ENCODE measurements around the gene ZNF45. TPM values are rescaled to one million over a fixed set of nuclear protein-coding genes. Genes with fewer than 3 reads are reported as not detected.

ZNF45 gene
- total and polyA plus RNA-seq, 2 donors (not counting 3 experiments of a cell fraction or from before 2014, with no cell fraction given): 6.1 to 10.8 TPM

DNA sequence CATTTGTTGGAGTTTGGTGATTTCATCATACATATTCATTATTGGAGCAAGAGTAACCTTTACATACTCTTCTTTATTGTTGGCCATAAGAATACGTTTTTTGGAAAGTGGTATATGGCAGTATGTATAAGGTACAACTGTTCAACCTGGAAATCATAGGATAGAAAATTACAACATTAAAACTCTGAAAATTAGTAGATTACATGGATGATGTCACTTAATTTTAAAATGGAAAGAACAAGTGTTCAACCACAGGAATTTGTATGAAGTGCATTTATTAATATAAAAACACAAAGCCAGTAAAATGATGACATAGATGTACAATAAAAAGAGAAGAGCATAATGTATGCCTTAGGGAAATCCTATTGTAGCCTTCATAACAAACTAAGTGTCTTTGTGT, 41.6 kb upstream of the ZNF45 start:
- no peak overlapping the region for H3K4me3 ChIP-seq (replicated peaks in 1 of 3; ENCODE audit: insufficient read depth in 1 of 3, low read depth in 1 of 3, low read length in 3 of 3)
- H3K27me3 ChIP-seq (ENCODE audit: control insufficient read depth in 2 of 2, insufficient read depth in 2 of 2, low read length in 2 of 2): no peaks in the 10 kb centered on the region
- H3K9me1 ChIP-seq (replicated peaks; ENCODE audit: control insufficient read depth, extremely low read depth, insufficient read depth, low read length): no peaks in the 10 kb centered on the region
- ChIA-PET POLR2A (no interaction called here), CTCF (no interaction called here)
- intact Hi-C loops (cut with micrococcal nuclease): no loop called here
- no peak overlapping the region for H3K4me2 ChIP-seq (ENCODE audit: insufficient read depth, low read length)
- no peaks in the 10 kb centered on the region for H3K9me3 ChIP-seq (replicated peaks; ENCODE audit: control insufficient read depth, insufficient read depth, low read length)
- H3K27ac ChIP-seq (ENCODE audit: insufficient read depth, low read depth, low read length): no peak overlapping the region
- dilution Hi-C loops (cut with MboI; ENCODE audit: extremely low pct_ligation_motif_present, low sequenced_read_pairs): no loop called here
- H2AFZ ChIP-seq (ENCODE audit: low read depth, low read length): no peak overlapping the region
- no peaks in the 10 kb centered on the region for H3K4me1 ChIP-seq (ENCODE audit: control insufficient read depth, extremely low read depth, insufficient read depth, low read length)
- no peaks in the 10 kb centered on the region for H4K20me1 ChIP-seq (replicated peaks; ENCODE audit: control insufficient read depth, extremely low read depth, insufficient read depth, low read length)
- BruUV-seq (replicated peaks): no TSS peak
- TF ChIP-seq POLR2A (IDR thresholded peaks at IDR 0.05; ENCODE audit: low read depth, low read length) (no peak), EZH2 (IDR thresholded peaks at IDR 0.05; ENCODE audit: borderline replicate concordance, low read depth, low read length, severe bottlenecking) (no peak), POLR2AphosphoS5 (IDR thresholded peaks at IDR 0.05; ENCODE audit: insufficient read depth, low read depth, low read length) (no peak), FOS (IDR thresholded peaks at IDR 0.05; ENCODE audit: borderline replicate concordance, insufficient read depth, low read length) (no peak), GATA2 (IDR thresholded peaks at IDR 0.05; ENCODE audit: insufficient read depth, insufficient read length, low read depth, low read length) (no peak), MYC (IDR thresholded peaks at IDR 0.05; ENCODE audit: low read depth, low read length) (no peak), JUN (IDR thresholded peaks at IDR 0.05; ENCODE audit: borderline replicate concordance, insufficient read depth, insufficient read length, low read depth) (no peak)
- TF ChIP-seq, protein P1, sequence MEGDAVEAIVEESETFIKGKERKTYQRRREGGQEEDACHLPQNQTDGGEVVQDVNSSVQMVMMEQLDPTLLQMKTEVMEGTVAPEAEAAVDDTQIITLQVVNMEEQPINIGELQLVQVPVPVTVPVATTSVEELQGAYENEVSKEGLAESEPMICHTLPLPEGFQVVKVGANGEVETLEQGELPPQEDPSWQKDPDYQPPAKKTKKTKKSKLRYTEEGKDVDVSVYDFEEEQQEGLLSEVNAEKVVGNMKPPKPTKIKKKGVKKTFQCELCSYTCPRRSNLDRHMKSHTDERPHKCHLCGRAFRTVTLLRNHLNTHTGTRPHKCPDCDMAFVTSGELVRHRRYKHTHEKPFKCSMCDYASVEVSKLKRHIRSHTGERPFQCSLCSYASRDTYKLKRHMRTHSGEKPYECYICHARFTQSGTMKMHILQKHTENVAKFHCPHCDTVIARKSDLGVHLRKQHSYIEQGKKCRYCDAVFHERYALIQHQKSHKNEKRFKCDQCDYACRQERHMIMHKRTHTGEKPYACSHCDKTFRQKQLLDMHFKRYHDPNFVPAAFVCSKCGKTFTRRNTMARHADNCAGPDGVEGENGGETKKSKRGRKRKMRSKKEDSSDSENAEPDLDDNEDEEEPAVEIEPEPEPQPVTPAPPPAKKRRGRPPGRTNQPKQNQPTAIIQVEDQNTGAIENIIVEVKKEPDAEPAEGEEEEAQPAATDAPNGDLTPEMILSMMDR (IDR thresholded peaks at IDR 0.05; ENCODE audit: extremely low read depth in 1 of 2, insufficient read depth in 1 of 2, low read depth in 1 of 2, low read length in 2 of 2): no peak
- TF ChIP-seq, protein P2, sequence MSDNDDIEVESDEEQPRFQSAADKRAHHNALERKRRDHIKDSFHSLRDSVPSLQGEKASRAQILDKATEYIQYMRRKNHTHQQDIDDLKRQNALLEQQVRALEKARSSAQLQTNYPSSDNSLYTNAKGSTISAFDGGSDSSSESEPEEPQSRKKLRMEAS (IDR thresholded peaks at IDR 0.05; ENCODE audit: insufficient read depth, insufficient read length): no peak
- H3K36me3 ChIP-seq (ENCODE audit: control insufficient read depth in 2 of 2, extremely low read depth in 1 of 2, insufficient read depth in 2 of 2, low read length in 2 of 2): no peaks in the 10 kb centered on the region
- no peaks in the 10 kb centered on the region for H3K79me2 ChIP-seq (ENCODE audit: control insufficient read depth, insufficient read depth, low read length)
- DNase-seq (ENCODE audit: low read depth, low spot score) (no peak), FAIRE-seq (no peak)
- H3K9ac ChIP-seq (replicated peaks; ENCODE audit: extremely low read depth, insufficient read depth, low read length): no peak overlapping the region
